Stomach (tissue), 9 donors: ENCODE results near the gene SBF2. TPM values are rescaled to one million over a fixed set of nuclear protein-coding genes. Genes with fewer than 3 reads are reported as not detected.

Source experiments
- DNase-seq, 2 donors: peaks; one replicate each; pipeline versions ENCODE4 v3.0.0 to v3.0.0-alpha.2; 2013 to 2019
- H3K27ac ChIP-seq, 5 donors: fragments of 200-600 bp in 4 of 5; sonication (generic) in 4 of 5; one replicate each; pipeline ENCODE4 v1.5.1; 2013 to 2019; ENCODE audit warnings: mild to moderate bottlenecking in 1 of 5, moderate library complexity in 1 of 5
- H3K27me3 ChIP-seq, 3 donors: fragments of 200-600 bp; sonication (generic); one replicate each; pipeline ENCODE4 v1.5.1; 2017 to 2019; ENCODE audit warnings: mixed run types in 1 of 3
- H3K36me3 ChIP-seq, 4 donors: fragments of 200-600 bp; sonication (generic); 1 replicate in 3 of 4; 2 replicates in 1 of 4; pipeline ENCODE4 v1.5.1; 2016 to 2019
- H3K4me1 ChIP-seq, 4 donors: fragments of 200-600 bp; sonication (generic); one replicate each; pipeline ENCODE4 v1.5.1; 2016 to 2019
- H3K4me3 ChIP-seq, 4 donors: fragments of 200-600 bp; sonication (generic) in 3 of 4; one replicate each; pipeline ENCODE4 v1.5.1; 2016 to 2019; ENCODE audit warnings: mild to moderate bottlenecking in 1 of 4
- H3K9me3 ChIP-seq, 4 donors: fragments of 200-600 bp; sonication (generic); one replicate each; pipeline ENCODE4 v1.5.1; 2016 to 2019
- EP300 ChIP-seq: sonication (generic); formaldehyde crosslinking; IDR thresholded peaks from one replicate; pipeline ENCODE4 v1.6.1; 2017; ENCODE audit warnings: antibody characterized with exemption
- POLR2A ChIP-seq, 4 donors: fragments of 450-650 bp; IDR thresholded peaks; one replicate each; pipeline ENCODE4 v1.6.1; 2016; ENCODE audit warnings: antibody characterized with exemption in 4 of 4, control low read depth in 2 of 4, mild to moderate bottlenecking in 1 of 4, moderate library complexity in 1 of 4
- POLR2AphosphoS5 ChIP-seq, 3 donors: sonication (generic); formaldehyde crosslinking; IDR thresholded peaks; one replicate each; pipeline ENCODE4 v1.6.1; 2016; ENCODE audit warnings: antibody characterized with exemption in 3 of 3
- WGBS, 5 donors: extraction: QIAGEN DNeasy Blood & Tissue Kit in 3 of 5; methylation state at CpG; one replicate each; pipeline versions ENCODE4 v1.1.5 to v1.1.7; 2013 to 2018; 5-methylcytosine and 5-hydroxymethylcytosine counted together
- intact Hi-C: fragments of 100-400 bp; cut with DNase I; formaldehyde crosslinking; loops from one replicate; pipeline ENCODE4 v1.15.1; 2023; ENCODE audit warnings: low total_unique reads
- polyA plus RNA-seq, 3 donors: library from polyadenylated mRNA; stranded (reverse); fragments of 200-250 nt; gene quantifications; one replicate each; pipeline ENCODE4 v1.2.3, GENCODE V29; 2013
- total RNA-seq, 5 donors: library from RNA; depleted of rRNA; stranded (reverse); fragments of >200 nt; gene quantifications; one replicate each; pipeline versions ENCODE4 v1.1.0 to v1.2.3, GENCODE V29; 2014 to 2016
- TF ChIP-seq, protein P1 (sequence below), 7 experiments: fragments of 450-650 bp in 4 of 7; fragments of 200-600 bp in 3 of 7; sonication (generic) in 3 of 7; IDR thresholded peaks; one replicate each; pipeline ENCODE4 v1.5.1; 2016 to 2019; ENCODE audit warnings: antibody characterized with exemption in 7 of 7, control low read depth in 2 of 7, mild to moderate bottlenecking in 1 of 7
- donor health status: healthy with polysubstance abuse.
- donor health status: Bipolar disorder and iron deficiency.
- donor health status: healthy.

SBF2 gene
- total and polyA plus RNA-seq, 8 donors = 8.6 to 260 (median 37.2) TPM

DNA sequence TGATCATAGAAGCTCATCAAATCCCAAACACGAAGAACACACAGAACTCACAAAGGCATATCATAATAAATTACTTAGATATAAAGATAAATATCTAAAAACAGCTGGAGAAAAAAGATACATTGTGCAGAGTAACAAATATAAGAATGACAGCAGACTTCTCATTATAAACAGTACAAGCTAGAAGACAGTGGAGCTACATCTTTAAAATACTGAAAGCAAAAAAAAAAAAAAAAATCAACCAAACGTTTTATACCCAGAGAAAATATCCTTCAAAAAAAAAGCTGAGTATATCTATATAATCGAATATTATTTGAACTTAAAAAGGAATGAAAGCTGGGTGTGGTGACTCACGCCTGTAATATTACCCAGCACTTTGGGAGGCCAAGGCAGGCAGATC lies 90.0 kb downstream of the SBF2 start:
- Histone ChIP-seq H3K9me3 (peaks cover 0 to 22% (median 3%) of the 10 kb centered on the region in 4 donors), H3K4me3 (no peak overlapping the region), H3K36me3 (no peaks in the 10 kb centered on the region), H3K27me3 (no peaks in the 10 kb centered on the region), H3K4me1 (peaks cover 0 to 35% (median 16%) of the 10 kb centered on the region in 4 donors), H3K27ac (no peak overlapping the region)
- TF ChIP-seq POLR2A (IDR thresholded peaks at IDR 0.05) = no peak
- no peak for TF ChIP-seq EP300
- no peak for TF ChIP-seq POLR2AphosphoS5 (IDR thresholded peaks at IDR 0.05)
- TF ChIP-seq, protein P1, sequence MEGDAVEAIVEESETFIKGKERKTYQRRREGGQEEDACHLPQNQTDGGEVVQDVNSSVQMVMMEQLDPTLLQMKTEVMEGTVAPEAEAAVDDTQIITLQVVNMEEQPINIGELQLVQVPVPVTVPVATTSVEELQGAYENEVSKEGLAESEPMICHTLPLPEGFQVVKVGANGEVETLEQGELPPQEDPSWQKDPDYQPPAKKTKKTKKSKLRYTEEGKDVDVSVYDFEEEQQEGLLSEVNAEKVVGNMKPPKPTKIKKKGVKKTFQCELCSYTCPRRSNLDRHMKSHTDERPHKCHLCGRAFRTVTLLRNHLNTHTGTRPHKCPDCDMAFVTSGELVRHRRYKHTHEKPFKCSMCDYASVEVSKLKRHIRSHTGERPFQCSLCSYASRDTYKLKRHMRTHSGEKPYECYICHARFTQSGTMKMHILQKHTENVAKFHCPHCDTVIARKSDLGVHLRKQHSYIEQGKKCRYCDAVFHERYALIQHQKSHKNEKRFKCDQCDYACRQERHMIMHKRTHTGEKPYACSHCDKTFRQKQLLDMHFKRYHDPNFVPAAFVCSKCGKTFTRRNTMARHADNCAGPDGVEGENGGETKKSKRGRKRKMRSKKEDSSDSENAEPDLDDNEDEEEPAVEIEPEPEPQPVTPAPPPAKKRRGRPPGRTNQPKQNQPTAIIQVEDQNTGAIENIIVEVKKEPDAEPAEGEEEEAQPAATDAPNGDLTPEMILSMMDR (IDR thresholded peaks at IDR 0.05) = no peak
- 87 to 95% (median 92%) methylated on average over 4 of the region's 4 CpGs for WGBS, 5 donors
- intact Hi-C loops = no loop called here
- no peak for DNase-seq

DNA sequence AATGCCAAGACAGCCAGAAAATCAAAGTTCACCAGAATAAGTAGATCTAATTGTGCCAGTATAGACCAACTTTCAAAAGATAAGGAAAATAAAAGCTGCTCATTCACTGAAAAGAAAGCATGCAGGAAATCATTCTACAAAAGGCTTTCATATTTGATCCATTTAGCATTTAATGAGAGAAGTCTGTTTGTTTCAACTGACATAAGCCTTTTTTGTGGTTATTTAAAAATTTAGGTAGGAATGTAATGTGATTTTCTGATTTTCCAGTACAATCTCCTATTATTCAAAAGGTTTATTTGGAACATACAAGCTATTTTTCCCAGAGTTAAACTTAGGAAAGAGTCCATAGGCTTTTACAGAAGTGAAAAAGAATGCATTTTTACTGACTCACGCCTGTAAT lies 92.7 kb downstream of the SBF2 start:
- Histone ChIP-seq H3K36me3 (no peaks in the 10 kb centered on the region), H3K27me3 (no peaks in the 10 kb centered on the region), H3K27ac (no peak overlapping the region), H3K9me3 (peaks cover 0 to 22% (median 3%) of the 10 kb centered on the region in 4 donors), H3K4me3 (no peak overlapping the region), H3K4me1 (peaks cover 0 to 13% (median 4%) of the 10 kb centered on the region in 4 donors)
- no peak for DNase-seq
- TF ChIP-seq EP300 (no peak), POLR2A (IDR thresholded peaks at IDR 0.05) (no peak), POLR2AphosphoS5 (IDR thresholded peaks at IDR 0.05) (no peak)
- TF ChIP-seq, protein P1 (IDR thresholded peaks at IDR 0.05) = no peak
- WGBS, 5 donors = 27 to 68% (median 41%) methylated on average over 1 of the region's 1 CpG
- intact Hi-C loops = no loop called here

DNA sequence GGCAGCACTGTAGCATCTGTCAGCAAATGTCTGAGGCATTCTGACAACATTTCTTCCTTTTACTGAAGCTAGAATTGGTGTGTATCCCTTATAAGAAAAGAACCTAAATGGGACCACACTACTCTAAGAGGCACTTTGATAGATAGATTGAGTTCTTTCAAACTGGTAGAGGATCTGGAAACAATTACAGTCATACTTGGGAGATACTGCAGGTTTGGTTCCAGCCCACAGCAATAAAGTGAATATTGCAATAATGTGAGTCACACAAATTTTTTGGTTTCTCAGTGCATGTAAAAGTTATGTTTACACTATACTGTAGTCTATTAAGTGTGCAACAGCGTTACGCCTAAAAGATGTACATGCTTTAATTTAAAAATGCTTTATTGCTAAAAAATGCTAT lies 96.9 kb downstream of the SBF2 start:
- intact Hi-C loops = no loop called here
- H3K36me3 ChIP-seq = peaks cover 0 to under 1% (median 0%) of the 10 kb centered on the region in 4 donors
- DNase-seq = no peak
- TF ChIP-seq, protein P1 (IDR thresholded peaks at IDR 0.05) = no peak
- TF ChIP-seq POLR2A (IDR thresholded peaks at IDR 0.05) (no peak), EP300 (no peak), POLR2AphosphoS5 (IDR thresholded peaks at IDR 0.05) (no peak)
- H3K27ac ChIP-seq = no peak overlapping the region
- WGBS, 5 donors = 93 to 98% (median 97%) methylated on average over 2 of the region's 2 CpGs
- H3K4me1 ChIP-seq = peaks cover 0 to 17% (median 4%) of the 10 kb centered on the region in 4 donors
- no peaks in the 10 kb centered on the region for H3K27me3 ChIP-seq
- H3K9me3 ChIP-seq = no peaks in the 10 kb centered on the region
- H3K4me3 ChIP-seq = no peak overlapping the region

DNA sequence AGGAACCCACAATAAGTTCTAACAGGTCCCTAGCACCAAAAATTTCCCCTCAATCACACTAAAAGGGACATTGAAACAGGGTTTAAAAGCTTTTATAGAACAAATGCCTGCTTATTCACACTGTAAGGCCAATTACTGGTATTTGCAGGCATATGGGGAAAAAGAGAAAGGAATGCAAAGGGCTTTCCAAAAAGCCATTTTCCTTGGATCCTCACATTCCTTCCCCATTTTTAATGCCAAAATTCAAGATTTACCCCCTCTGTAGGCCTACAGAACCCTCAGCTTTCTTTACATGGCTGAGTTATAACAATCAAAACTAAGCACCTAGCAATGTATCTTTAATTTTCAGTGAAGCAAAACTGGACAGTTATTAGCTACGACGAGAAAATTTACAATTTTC lies 102.0 kb downstream of the SBF2 start:
- TF ChIP-seq POLR2AphosphoS5 (IDR thresholded peaks at IDR 0.05) = no peak
- peaks cover 0 to 19% (median 2%) of the 10 kb centered on the region in 4 donors for H3K4me1 ChIP-seq
- H3K36me3 ChIP-seq = peaks cover 0 to 3% (median 0%) of the 10 kb centered on the region in 4 donors
- H3K27ac ChIP-seq = no peak overlapping the region
- no peak for DNase-seq
- H3K27me3 ChIP-seq = no peaks in the 10 kb centered on the region
- H3K9me3 ChIP-seq = no peaks in the 10 kb centered on the region
- 35 to 68% (median 53%) methylated on average over 2 of the region's 2 CpGs for WGBS, 5 donors
- intact Hi-C loops = no loop called here
- H3K4me3 ChIP-seq = no peak overlapping the region

DNA sequence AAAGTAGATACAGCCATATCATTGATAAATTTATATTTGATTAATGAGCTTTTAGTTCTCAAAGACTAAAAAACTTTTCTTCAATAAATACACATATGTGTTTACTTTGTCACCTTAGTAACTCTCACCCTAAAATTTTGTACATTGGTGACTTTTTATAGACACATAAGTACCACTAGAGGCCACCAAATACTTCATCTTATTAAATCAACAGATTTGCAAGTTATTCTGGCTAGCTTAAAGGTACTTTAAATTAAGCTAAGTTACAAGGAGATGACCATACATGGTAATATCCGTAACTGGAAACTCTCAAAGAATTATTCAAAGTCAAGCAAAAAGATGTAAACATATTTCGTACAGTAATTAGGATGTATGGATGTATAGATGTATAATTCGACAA lies 112.2 kb downstream of the SBF2 start:
- no peaks in the 10 kb centered on the region for H3K36me3 ChIP-seq

More for the DNA sequence above, 112.2 kb downstream of the SBF2 start:
- 68 to 90% (median 85%) methylated on average over 3 of the region's 3 CpGs for WGBS, 5 donors
- H3K9me3 ChIP-seq = no peaks in the 10 kb centered on the region
- H3K27ac ChIP-seq = no peak overlapping the region
- H3K4me1 ChIP-seq = peaks cover 0 to 10% (median 4%) of the 10 kb centered on the region in 4 donors
- H3K4me3 ChIP-seq = no peak overlapping the region
- intact Hi-C loops = no loop called here
- peak in 1 of 2 donors; percentile 23 for DNase-seq
- TF ChIP-seq, protein P1 (IDR thresholded peaks at IDR 0.05) = peak in 1 of 7 experiments; percentile 31
- no peak for TF ChIP-seq POLR2A (IDR thresholded peaks at IDR 0.05)
- TF ChIP-seq EP300 = no peak
- H3K27me3 ChIP-seq = no peaks in the 10 kb centered on the region
